GM10266 (cell line): Measurements from ENCODE around the gene SH3GLB2.
A peak's percentile ranks its signal among the peaks of the same experiment; 100 is the strongest.

Source experiments
- DNase-seq: peaks from one replicate; pipeline ENCODE4 v3.0.0; 2012; ENCODE audit errors: extremely low spot score
- CTCF ChIP-seq: IDR thresholded peaks from 2 replicates; pipeline ENCODE4 v1.5.1; 2012; ENCODE audit warnings: mild to moderate bottlenecking, low read depth; ENCODE audit not compliant: control insufficient read depth, insufficient read depth; ENCODE audit errors: missing control alignments

Gene SH3GLB2

GRCh38 chr9:129023908-129024233, 4.3 kb downstream of the SH3GLB2 start:
- DNase-seq, result no peak
- no peak for TF ChIP-seq CTCF

- no peak for DNase-seq
- no peak for TF ChIP-seq CTCF
These were observed 4.9 kb downstream of the SH3GLB2 start for GRCh38 chr9:129023036-129023907.

GRCh38 chr9:129022037-129022436, 6.1 kb downstream of the SH3GLB2 start:
- no peak for TF ChIP-seq CTCF
- no peak for DNase-seq

GRCh38 chr9:129021091-129021490, 7.0 kb downstream of the SH3GLB2 start:
- peak; percentile 40 for DNase-seq
- no peak for TF ChIP-seq CTCF

- no peak for DNase-seq
- no peak for TF ChIP-seq CTCF
These were observed 13.5 kb downstream of the SH3GLB2 start for GRCh38 chr9:129014608-129015007.

- DNase-seq, result no peak
- TF ChIP-seq CTCF, result no peak
These were observed 14.0 kb downstream of the SH3GLB2 start for GRCh38 chr9:129014124-129014523.

GRCh38 chr9:129013674-129014073, 14.5 kb downstream of the SH3GLB2 start:
- DNase-seq, result no peak
- no peak for TF ChIP-seq CTCF
